ENCODE data around the gene SNHG17. TPM values are rescaled to one million over a fixed set of nuclear protein-coding genes. Genes with fewer than 3 reads are reported as not detected.

The SNHG17 gene
- total RNA-seq, 2 donors from 2014 or later = 119 to 137 TPM

GRCh38 chr20:38373231-38373867, 61.8 kb downstream of the SNHG17 start:
- DNase-seq (no peak), ATAC-seq (replicated peaks in 1 of 2) (no peak)
- H3K9me3 Mint-ChIP-seq = no peaks in the 10 kb centered on the region
- no peaks in the 10 kb centered on the region for H3K36me3 Mint-ChIP-seq (ENCODE audit: insufficient read depth in 2 of 2)
- H3K27ac Mint-ChIP-seq = no peak overlapping the region
- no peaks in the 10 kb centered on the region for H3K4me1 Mint-ChIP-seq (ENCODE audit: low read depth)
- H3K27me3 Mint-ChIP-seq (ENCODE audit: low read depth) = peaks cover 10% of the 10 kb centered on the region
- H3K4me3 Mint-ChIP-seq = no peak overlapping the region

GRCh38 chr20:38372806-38373205, 62.3 kb downstream of the SNHG17 start:
- Mint-ChIP-seq H3K4me1 (ENCODE audit: low read depth) (no peaks in the 10 kb centered on the region), H3K4me3 (no peak overlapping the region), H3K27ac (no peak overlapping the region), H3K9me3 (no peaks in the 10 kb centered on the region), H3K27me3 (ENCODE audit: low read depth) (peaks cover 10% of the 10 kb centered on the region), H3K36me3 (ENCODE audit: insufficient read depth in 2 of 2) (no peaks in the 10 kb centered on the region)
- ATAC-seq (replicated peaks in 1 of 2) (no peak), DNase-seq (no peak)

Other genes with a start within 250 kb of the SNHG17 start
- not detected for gene KIAA1755, start 174.6 kb downstream of the SNHG17 start, total RNA-seq
- gene BPI, start 131.2 kb downstream of the SNHG17 start, total RNA-seq = not detected
- not detected for gene LBP, start 88.8 kb downstream of the SNHG17 start, total RNA-seq
- gene RALGAPB, start 37.5 kb upstream of the SNHG17 start, total RNA-seq = 10 to 100 TPM; 39.5 to 43.3 TPM
- gene ADIG, start 145.9 kb upstream of the SNHG17 start, total RNA-seq = not detected
- gene ARHGAP40, start 166.5 kb upstream of the SNHG17 start, total RNA-seq = not detected